ENCODE data around the gene UBA1.

The UBA1 gene

GRCh38 chrX:47187106-47187677 lies 6.4 kb upstream of the UBA1 start:
- no peak for TF ChIP-seq CTCF (IDR thresholded peaks at IDR 0.05; ENCODE audit: control insufficient read depth, extremely low read depth, insufficient read depth)
- H3K4me3 ChIP-seq (ENCODE audit: low read depth, low read length) = no peak overlapping the region
- DNase-seq (ENCODE audit: low read depth) = no peak

- no peak overlapping the region for H3K4me3 ChIP-seq (ENCODE audit: low read depth, low read length)
- no peak for TF ChIP-seq CTCF (IDR thresholded peaks at IDR 0.05; ENCODE audit: control insufficient read depth, extremely low read depth, insufficient read depth)
- no peak for DNase-seq (ENCODE audit: low read depth)
Measured at GRCh38 chrX:47189906-47190305, 3.7 kb upstream of the UBA1 start.

- no peak for TF ChIP-seq CTCF (IDR thresholded peaks at IDR 0.05; ENCODE audit: control insufficient read depth, extremely low read depth, insufficient read depth)
- H3K4me3 ChIP-seq (ENCODE audit: low read depth, low read length) = peak overlapping the region; percentile 80
- peak; percentile 80 for DNase-seq (ENCODE audit: low read depth)
Measured at GRCh38 chrX:47190445-47191269, 3.0 kb upstream of the UBA1 start.

GRCh38 chrX:47191331-47191730 lies 2.3 kb upstream of the UBA1 start:
- H3K4me3 ChIP-seq (ENCODE audit: low read depth, low read length) = peak overlapping the region; percentile 80

GRCh38 chrX:47191806-47192401 lies 1.7 kb upstream of the UBA1 start:
- peak overlapping the region; percentile 80 for H3K4me3 ChIP-seq (ENCODE audit: low read depth, low read length)
- DNase-seq (ENCODE audit: low read depth) = no peak
- no peak for TF ChIP-seq CTCF (IDR thresholded peaks at IDR 0.05; ENCODE audit: control insufficient read depth, extremely low read depth, insufficient read depth)

More at GRCh38 chrX:47191331-47191730, 2.3 kb upstream of the UBA1 start:
- no peak for TF ChIP-seq CTCF (IDR thresholded peaks at IDR 0.05; ENCODE audit: control insufficient read depth, extremely low read depth, insufficient read depth)
- DNase-seq (ENCODE audit: low read depth) = no peak

GRCh38 chrX:47194194-47194787 lies 662 bp downstream of the UBA1 start:
- TF ChIP-seq CTCF (IDR thresholded peaks at IDR 0.05; ENCODE audit: control insufficient read depth, extremely low read depth, insufficient read depth) = no peak
- peak overlapping the region; percentile 84 for H3K4me3 ChIP-seq (ENCODE audit: low read depth, low read length)
- no peak for DNase-seq (ENCODE audit: low read depth)
